ENCODE measurements around the gene DMAC2L. TPM values are rescaled to one million over a fixed set of nuclear protein-coding genes. Genes with fewer than 3 reads are reported as not detected.
"Not testable (repeated sequence)": the region's sequence is repeated elsewhere in the genome, so short reads cannot be mapped to it uniquely, and the experiment has no call there.

DMAC2L gene
- total RNA-seq, 1 donor from 2014 or later: 17.7 TPM

GRCh38 chr14:50357753-50358395, 45.8 kb downstream of the DMAC2L start:
- no peak for TF ChIP-seq CTCF (IDR thresholded peaks at IDR 0.05)
- no peak for DNase-seq (ENCODE audit: extremely low spot score, unreplicated experiment)
- H3K36me3 Mint-ChIP-seq (ENCODE audit: unreplicated experiment): peaks cover 10% of the 10 kb centered on the region
- no peak overlapping the region for H3K4me3 Mint-ChIP-seq (ENCODE audit: unreplicated experiment)
- H3K9me3 Mint-ChIP-seq (ENCODE audit: unreplicated experiment): no peaks in the 10 kb centered on the region
- no peaks in the 10 kb centered on the region for H3K27me3 Mint-ChIP-seq (ENCODE audit: unreplicated experiment)
- H3K4me1 Mint-ChIP-seq (ENCODE audit: unreplicated experiment): peaks cover 16% of the 10 kb centered on the region
- no peak overlapping the region for H3K27ac Mint-ChIP-seq (ENCODE audit: unreplicated experiment)

GRCh38 chr14:50359631-50360030, 47.5 kb downstream of the DMAC2L start:
- no peak for DNase-seq (ENCODE audit: extremely low spot score, unreplicated experiment)
- peaks cover 14% of the 10 kb centered on the region for H3K4me1 Mint-ChIP-seq (ENCODE audit: unreplicated experiment)
- TF ChIP-seq CTCF (IDR thresholded peaks at IDR 0.05): no peak
- no peak overlapping the region for H3K4me3 Mint-ChIP-seq (ENCODE audit: unreplicated experiment)
- peaks cover 10% of the 10 kb centered on the region for H3K36me3 Mint-ChIP-seq (ENCODE audit: unreplicated experiment)
- H3K9me3 Mint-ChIP-seq (ENCODE audit: unreplicated experiment): no peaks in the 10 kb centered on the region
- H3K27me3 Mint-ChIP-seq (ENCODE audit: unreplicated experiment): no peaks in the 10 kb centered on the region
- H3K27ac Mint-ChIP-seq (ENCODE audit: unreplicated experiment): no peak overlapping the region

- Mint-ChIP-seq H3K4me1 (ENCODE audit: unreplicated experiment) (peaks cover 14% of the 10 kb centered on the region), H3K27ac (ENCODE audit: unreplicated experiment) (no peak overlapping the region), H3K4me3 (ENCODE audit: unreplicated experiment) (no peak overlapping the region), H3K27me3 (ENCODE audit: unreplicated experiment) (no peaks in the 10 kb centered on the region), H3K9me3 (ENCODE audit: unreplicated experiment) (no peaks in the 10 kb centered on the region), H3K36me3 (ENCODE audit: unreplicated experiment) (peaks cover 10% of the 10 kb centered on the region)
- no peak for DNase-seq (ENCODE audit: extremely low spot score, unreplicated experiment)
- TF ChIP-seq CTCF (IDR thresholded peaks at IDR 0.05): no peak
These were observed 48.0 kb downstream of the DMAC2L start for GRCh38 chr14:50360093-50360492.

- no peaks in the 10 kb centered on the region for H3K27me3 Mint-ChIP-seq (ENCODE audit: unreplicated experiment)
- peaks cover 14% of the 10 kb centered on the region for H3K4me1 Mint-ChIP-seq (ENCODE audit: unreplicated experiment)
- H3K4me3 Mint-ChIP-seq (ENCODE audit: unreplicated experiment): no peak overlapping the region
- H3K36me3 Mint-ChIP-seq (ENCODE audit: unreplicated experiment): peaks cover 10% of the 10 kb centered on the region
- no peak overlapping the region for H3K27ac Mint-ChIP-seq (ENCODE audit: unreplicated experiment)
- TF ChIP-seq CTCF (IDR thresholded peaks at IDR 0.05): no peak
- no peaks in the 10 kb centered on the region for H3K9me3 Mint-ChIP-seq (ENCODE audit: unreplicated experiment)
- no peak for DNase-seq (ENCODE audit: extremely low spot score, unreplicated experiment)
These were observed 48.7 kb downstream of the DMAC2L start for GRCh38 chr14:50360851-50361250.

- not testable (repeated sequence) for H3K4me3 Mint-ChIP-seq (ENCODE audit: unreplicated experiment); H3K36me3 Mint-ChIP-seq (ENCODE audit: unreplicated experiment); DNase-seq (ENCODE audit: extremely low spot score, unreplicated experiment); H3K27me3 Mint-ChIP-seq (ENCODE audit: unreplicated experiment); H3K9me3 Mint-ChIP-seq (ENCODE audit: unreplicated experiment); H3K27ac Mint-ChIP-seq (ENCODE audit: unreplicated experiment)
- H3K4me1 Mint-ChIP-seq (ENCODE audit: unreplicated experiment): peaks cover 14% of the 10 kb centered on the region
These were observed 49.6 kb downstream of the DMAC2L start for GRCh38 chr14:50361473-50362403.

Data from osteocyte (in vitro differentiated cells).